WTC11 (cell line): ENCODE results near the gene LRRK2. TPM values are rescaled to one million over a fixed set of nuclear protein-coding genes. Genes with fewer than 3 reads are reported as not detected.

Experiments
- ATAC-seq: fragments of 200-7000 bp; cut with Tn5 transposase; 2 replicates; pipeline ENCODE4 v1.10.0; 2021; ENCODE audit warnings: mild to moderate bottlenecking, moderate library complexity
- CTCF ChIA-PET: fragments of 300-600 bp; sonication (Branson Sonifier 250); formaldehyde crosslinking; loops from one replicate; lab custom pipeline; 2021; ENCODE audit warnings: antibody characterized with exemption; lab: Charles Lee
- POLR2A ChIA-PET: fragments of 350-600 bp; sonication (Branson Sonifier 250); formaldehyde crosslinking; loops from one replicate; lab custom pipeline; 2021; ENCODE audit warnings: antibody characterized with exemption; lab: Charles Lee
- DNase-seq: peaks from one replicate; pipeline ENCODE4 v3.0.0; 2021; ENCODE audit warnings: low spot score
- H3K27ac Mint-ChIP-seq: 2 replicates; pipeline ENCODE4 v1.8.0; 2021; ENCODE audit warnings: mixed read lengths
- H3K27me3 Mint-ChIP-seq: 2 replicates; pipeline ENCODE4 v1.8.0; 2021; ENCODE audit warnings: low read depth, mild to moderate bottlenecking, moderate library complexity, mixed read lengths
- H3K36me3 Mint-ChIP-seq: 2 replicates; pipeline ENCODE4 v1.8.0; 2021; ENCODE audit warnings: mixed read lengths
- H3K4me1 Mint-ChIP-seq: 2 replicates; pipeline ENCODE4 v1.8.0; 2022; ENCODE audit warnings: mixed read lengths
- H3K4me3 Mint-ChIP-seq: 2 replicates; pipeline ENCODE4 v1.8.0; 2021; ENCODE audit warnings: mild to moderate bottlenecking, moderate library complexity, mixed read lengths
- H3K9me3 Mint-ChIP-seq: 2 replicates; pipeline ENCODE4 v1.8.0; 2021; ENCODE audit warnings: mixed read lengths
- AR ChIP-seq: fragments of 250-450 bp; sonication (Bioruptor Pico); IDR thresholded peaks from 2 replicates; pipeline ENCODE4 v1.9.0; 2021; ENCODE audit warnings: mild to moderate bottlenecking
- CBFB ChIP-seq: sonication (generic); formaldehyde crosslinking; IDR thresholded peaks from 2 replicates; pipeline ENCODE4 v1.8.1; 2022; ENCODE audit warnings: mild to moderate bottlenecking, low read depth, missing genetic modification reagents
- ELF4 ChIP-seq: sonication (generic); formaldehyde crosslinking; IDR thresholded peaks from 2 replicates; pipeline ENCODE4 v1.8.1; 2022; ENCODE audit warnings: low read depth, mild to moderate bottlenecking, moderate library complexity, missing genetic modification reagents
- FOXP1 ChIP-seq: sonication (generic); formaldehyde crosslinking; IDR thresholded peaks from 2 replicates; pipeline ENCODE4 v1.8.0; 2022; ENCODE audit warnings: missing genetic modification reagents, mild to moderate bottlenecking, moderate library complexity, borderline replicate concordance
- MYBL2 ChIP-seq: sonication (generic); formaldehyde crosslinking; IDR thresholded peaks from 2 replicates; pipeline ENCODE4 v1.8.1; 2023; ENCODE audit warnings: mild to moderate bottlenecking, moderate library complexity, missing genetic modification reagents
- NFATC4 ChIP-seq: fragments of 250-450 bp; sonication (Bioruptor Pico); IDR thresholded peaks from 2 replicates; pipeline ENCODE4 v1.9.0; 2021; ENCODE audit warnings: mild to moderate bottlenecking
- PREB ChIP-seq: sonication (generic); formaldehyde crosslinking; IDR thresholded peaks from 2 replicates; pipeline ENCODE4 v1.8.1; 2022; ENCODE audit warnings: mild to moderate bottlenecking, missing genetic modification reagents, moderate library complexity, borderline replicate concordance
- SMAD4 ChIP-seq: sonication (generic); formaldehyde crosslinking; IDR thresholded peaks from 2 replicates; pipeline ENCODE4 v1.8.0; 2022; ENCODE audit warnings: mild to moderate bottlenecking, missing genetic modification reagents
- TP53 ChIP-seq: sonication (generic); formaldehyde crosslinking; IDR thresholded peaks from 2 replicates; pipeline ENCODE4 v1.8.1; 2023; ENCODE audit warnings: mild to moderate bottlenecking, missing genetic modification reagents
- total RNA-seq: library from RNA; stranded (reverse); gene quantifications from 3 replicates; pipeline ENCODE4 v1.2.3, GENCODE V29; 2021
- TF ChIP-seq, protein P1 (sequence below): fragments of 200-600 bp; IDR thresholded peaks from 2 replicates; pipeline ENCODE4 v1.8.0; 2022; ENCODE audit warnings: antibody characterized with exemption
- TF ChIP-seq, protein P2 (sequence below): sonication (generic); formaldehyde crosslinking; IDR thresholded peaks from 2 replicates; pipeline ENCODE4 v1.8.0; 2022; ENCODE audit warnings: mild to moderate bottlenecking, missing genetic modification reagents
- TF ChIP-seq, protein P3 (sequence below): fragments of 250-450 bp; sonication (Bioruptor Pico); IDR thresholded peaks from 2 replicates; pipeline ENCODE4 v1.9.0; 2021; ENCODE audit warnings: mild to moderate bottlenecking, borderline replicate concordance

LRRK2 gene
- total RNA-seq, 1 experiment from 2014 or later = 0.46 TPM

DNA sequence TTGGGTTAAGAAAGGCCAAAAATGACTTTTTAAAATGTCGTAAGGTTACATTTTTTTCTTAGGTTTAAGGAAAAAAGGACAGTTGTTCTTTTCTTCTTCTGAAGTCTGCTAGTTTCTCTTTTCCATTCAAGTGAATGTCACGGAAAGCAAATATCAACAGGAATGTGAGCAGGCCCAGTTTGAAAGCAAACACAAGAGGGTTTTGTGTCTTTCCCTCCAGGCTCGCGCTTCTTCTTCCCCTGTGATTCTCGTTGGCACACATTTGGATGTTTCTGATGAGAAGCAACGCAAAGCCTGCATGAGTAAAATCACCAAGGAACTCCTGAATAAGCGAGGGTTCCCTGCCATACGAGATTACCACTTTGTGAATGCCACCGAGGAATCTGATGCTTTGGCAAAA, 85.4 kb downstream of the LRRK2 start (continued):
- TF ChIP-seq, protein P1, sequence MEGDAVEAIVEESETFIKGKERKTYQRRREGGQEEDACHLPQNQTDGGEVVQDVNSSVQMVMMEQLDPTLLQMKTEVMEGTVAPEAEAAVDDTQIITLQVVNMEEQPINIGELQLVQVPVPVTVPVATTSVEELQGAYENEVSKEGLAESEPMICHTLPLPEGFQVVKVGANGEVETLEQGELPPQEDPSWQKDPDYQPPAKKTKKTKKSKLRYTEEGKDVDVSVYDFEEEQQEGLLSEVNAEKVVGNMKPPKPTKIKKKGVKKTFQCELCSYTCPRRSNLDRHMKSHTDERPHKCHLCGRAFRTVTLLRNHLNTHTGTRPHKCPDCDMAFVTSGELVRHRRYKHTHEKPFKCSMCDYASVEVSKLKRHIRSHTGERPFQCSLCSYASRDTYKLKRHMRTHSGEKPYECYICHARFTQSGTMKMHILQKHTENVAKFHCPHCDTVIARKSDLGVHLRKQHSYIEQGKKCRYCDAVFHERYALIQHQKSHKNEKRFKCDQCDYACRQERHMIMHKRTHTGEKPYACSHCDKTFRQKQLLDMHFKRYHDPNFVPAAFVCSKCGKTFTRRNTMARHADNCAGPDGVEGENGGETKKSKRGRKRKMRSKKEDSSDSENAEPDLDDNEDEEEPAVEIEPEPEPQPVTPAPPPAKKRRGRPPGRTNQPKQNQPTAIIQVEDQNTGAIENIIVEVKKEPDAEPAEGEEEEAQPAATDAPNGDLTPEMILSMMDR = no peak

DNA sequence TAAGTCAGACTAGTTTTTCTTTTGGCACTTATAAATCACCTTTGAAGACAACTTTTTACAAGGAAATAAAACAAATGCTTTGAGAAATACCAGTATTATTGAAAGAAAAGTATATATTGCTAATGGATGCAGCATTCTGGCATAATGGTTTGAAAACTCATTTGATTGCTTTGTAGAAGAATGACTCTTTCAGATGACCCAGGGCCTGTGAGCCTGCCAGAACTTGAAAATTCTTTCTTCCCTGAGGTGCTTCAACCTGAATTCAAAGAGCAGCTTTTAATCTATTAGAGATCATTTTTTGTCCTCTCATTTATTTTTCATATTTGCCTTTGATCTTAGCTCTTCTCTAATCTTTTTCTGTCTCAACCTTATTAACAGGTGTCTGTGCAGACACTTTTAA, 87.4 kb downstream of the LRRK2 start:
- ATAC-seq = no peak
- no peaks in the 10 kb centered on the region for H3K27me3 Mint-ChIP-seq
- no peak overlapping the region for H3K4me3 Mint-ChIP-seq
- H3K36me3 Mint-ChIP-seq = no peaks in the 10 kb centered on the region
- POLR2A ChIA-PET = no interaction called here
- TF ChIP-seq TP53 = no peak
- TF ChIP-seq, all 79 proteins: peak for 0
- Mint-ChIP-seq H3K9me3 (no peaks in the 10 kb centered on the region), H3K27ac (no peak overlapping the region), H3K4me1 (no peaks in the 10 kb centered on the region)
- no peak for DNase-seq
- CTCF ChIA-PET = interaction anchor here (0.6 kb wide), 1 partner anchor 78 kb away, joined by 7 read pairs; no protein-coding TSS in a partner anchor

GRCh38 chr12:40312982-40313576, 88.3 kb downstream of the LRRK2 start:
- no peaks in the 10 kb centered on the region for H3K9me3 Mint-ChIP-seq
- DNase-seq (no peak), ATAC-seq (no peak)
- H3K27ac Mint-ChIP-seq = no peak overlapping the region
- no peaks in the 10 kb centered on the region for H3K36me3 Mint-ChIP-seq
- H3K4me1 Mint-ChIP-seq = no peaks in the 10 kb centered on the region
- no peak overlapping the region for H3K4me3 Mint-ChIP-seq
- POLR2A ChIA-PET = no interaction called here
- TF ChIP-seq, protein P2, sequence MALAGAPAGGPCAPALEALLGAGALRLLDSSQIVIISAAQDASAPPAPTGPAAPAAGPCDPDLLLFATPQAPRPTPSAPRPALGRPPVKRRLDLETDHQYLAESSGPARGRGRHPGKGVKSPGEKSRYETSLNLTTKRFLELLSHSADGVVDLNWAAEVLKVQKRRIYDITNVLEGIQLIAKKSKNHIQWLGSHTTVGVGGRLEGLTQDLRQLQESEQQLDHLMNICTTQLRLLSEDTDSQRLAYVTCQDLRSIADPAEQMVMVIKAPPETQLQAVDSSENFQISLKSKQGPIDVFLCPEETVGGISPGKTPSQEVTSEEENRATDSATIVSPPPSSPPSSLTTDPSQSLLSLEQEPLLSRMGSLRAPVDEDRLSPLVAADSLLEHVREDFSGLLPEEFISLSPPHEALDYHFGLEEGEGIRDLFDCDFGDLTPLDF (CRISPR knock-in tag) = no peak
- no peak for TF ChIP-seq SMAD4 (CRISPR knock-in tag)
- TF ChIP-seq, protein P3, sequence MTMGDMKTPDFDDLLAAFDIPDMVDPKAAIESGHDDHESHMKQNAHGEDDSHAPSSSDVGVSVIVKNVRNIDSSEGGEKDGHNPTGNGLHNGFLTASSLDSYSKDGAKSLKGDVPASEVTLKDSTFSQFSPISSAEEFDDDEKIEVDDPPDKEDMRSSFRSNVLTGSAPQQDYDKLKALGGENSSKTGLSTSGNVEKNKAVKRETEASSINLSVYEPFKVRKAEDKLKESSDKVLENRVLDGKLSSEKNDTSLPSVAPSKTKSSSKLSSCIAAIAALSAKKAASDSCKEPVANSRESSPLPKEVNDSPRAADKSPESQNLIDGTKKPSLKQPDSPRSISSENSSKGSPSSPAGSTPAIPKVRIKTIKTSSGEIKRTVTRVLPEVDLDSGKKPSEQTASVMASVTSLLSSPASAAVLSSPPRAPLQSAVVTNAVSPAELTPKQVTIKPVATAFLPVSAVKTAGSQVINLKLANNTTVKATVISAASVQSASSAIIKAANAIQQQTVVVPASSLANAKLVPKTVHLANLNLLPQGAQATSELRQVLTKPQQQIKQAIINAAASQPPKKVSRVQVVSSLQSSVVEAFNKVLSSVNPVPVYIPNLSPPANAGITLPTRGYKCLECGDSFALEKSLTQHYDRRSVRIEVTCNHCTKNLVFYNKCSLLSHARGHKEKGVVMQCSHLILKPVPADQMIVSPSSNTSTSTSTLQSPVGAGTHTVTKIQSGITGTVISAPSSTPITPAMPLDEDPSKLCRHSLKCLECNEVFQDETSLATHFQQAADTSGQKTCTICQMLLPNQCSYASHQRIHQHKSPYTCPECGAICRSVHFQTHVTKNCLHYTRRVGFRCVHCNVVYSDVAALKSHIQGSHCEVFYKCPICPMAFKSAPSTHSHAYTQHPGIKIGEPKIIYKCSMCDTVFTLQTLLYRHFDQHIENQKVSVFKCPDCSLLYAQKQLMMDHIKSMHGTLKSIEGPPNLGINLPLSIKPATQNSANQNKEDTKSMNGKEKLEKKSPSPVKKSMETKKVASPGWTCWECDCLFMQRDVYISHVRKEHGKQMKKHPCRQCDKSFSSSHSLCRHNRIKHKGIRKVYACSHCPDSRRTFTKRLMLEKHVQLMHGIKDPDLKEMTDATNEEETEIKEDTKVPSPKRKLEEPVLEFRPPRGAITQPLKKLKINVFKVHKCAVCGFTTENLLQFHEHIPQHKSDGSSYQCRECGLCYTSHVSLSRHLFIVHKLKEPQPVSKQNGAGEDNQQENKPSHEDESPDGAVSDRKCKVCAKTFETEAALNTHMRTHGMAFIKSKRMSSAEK (CRISPR knock-in tag) = no peak
- TF ChIP-seq CBFB (CRISPR knock-in tag) = no peak
- no peak for TF ChIP-seq NFATC4 (CRISPR knock-in tag)
- TF ChIP-seq AR (CRISPR knock-in tag) = no peak
- no peak for TF ChIP-seq MYBL2 (CRISPR knock-in tag)
- TF ChIP-seq PREB = no peak
- TF ChIP-seq ELF4 (CRISPR knock-in tag) = no peak
- no peak for TF ChIP-seq FOXP1
- CTCF ChIA-PET = no interaction called here
- H3K27me3 Mint-ChIP-seq = no peaks in the 10 kb centered on the region
